ENCODE results near the gene CTSD.

Gene CTSD

DNA sequence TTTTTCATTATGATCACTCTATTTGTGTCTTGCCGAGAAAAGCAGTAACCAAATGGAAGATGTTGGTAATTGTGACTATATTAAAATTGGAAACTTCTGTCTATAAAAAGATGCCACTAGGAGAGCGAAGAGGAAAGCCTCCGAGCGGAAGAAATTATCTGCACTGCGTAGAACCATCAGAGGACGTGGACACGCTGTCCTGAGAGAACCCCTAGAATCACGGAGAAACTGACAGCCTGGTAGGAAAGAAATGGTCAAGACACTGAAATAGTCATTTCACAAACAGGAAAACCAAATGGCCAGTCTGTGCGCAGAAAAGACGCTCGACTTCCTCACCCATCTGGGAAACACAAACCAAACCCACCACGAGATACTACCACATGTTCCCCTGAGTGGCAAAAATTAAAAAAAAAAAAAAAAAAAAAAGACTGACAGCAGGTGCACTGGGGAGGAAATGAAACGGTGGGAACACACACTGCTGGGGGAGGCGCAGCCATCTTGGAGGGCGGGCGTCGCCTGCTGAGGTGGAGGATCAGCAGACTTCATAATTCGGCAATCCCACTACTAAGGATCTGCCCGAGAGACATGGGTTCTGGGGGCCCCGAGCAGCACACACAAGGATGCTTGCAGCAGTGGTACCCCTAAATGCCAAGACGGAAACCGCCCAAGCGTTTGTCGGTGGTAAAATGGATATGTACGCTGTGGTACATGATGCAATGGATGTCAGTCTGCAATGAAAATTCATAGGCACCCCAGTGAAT, 34.6 kb downstream of the CTSD start:
- peaks cover 58% of the 10 kb centered on the region for H3K27me3 ChIP-seq (replicated peaks; ENCODE audit: control insufficient read depth, insufficient read depth, low read length)
- no peak overlapping the region for H3K9ac ChIP-seq (ENCODE audit: low read length)
- H3K4me3 ChIP-seq (ENCODE audit: low read length): no peak overlapping the region
- DNase-seq (ENCODE audit: low read depth): no peak
- no peaks in the 10 kb centered on the region for H3K36me3 ChIP-seq (ENCODE audit: control insufficient read depth, insufficient read depth, low read length, severe bottlenecking)
- H3K9me3 ChIP-seq (ENCODE audit: control insufficient read depth, low read length): no peaks in the 10 kb centered on the region
- H3K4me1 ChIP-seq (ENCODE audit: control insufficient read depth, insufficient read depth, low read length): no peaks in the 10 kb centered on the region

DNA sequence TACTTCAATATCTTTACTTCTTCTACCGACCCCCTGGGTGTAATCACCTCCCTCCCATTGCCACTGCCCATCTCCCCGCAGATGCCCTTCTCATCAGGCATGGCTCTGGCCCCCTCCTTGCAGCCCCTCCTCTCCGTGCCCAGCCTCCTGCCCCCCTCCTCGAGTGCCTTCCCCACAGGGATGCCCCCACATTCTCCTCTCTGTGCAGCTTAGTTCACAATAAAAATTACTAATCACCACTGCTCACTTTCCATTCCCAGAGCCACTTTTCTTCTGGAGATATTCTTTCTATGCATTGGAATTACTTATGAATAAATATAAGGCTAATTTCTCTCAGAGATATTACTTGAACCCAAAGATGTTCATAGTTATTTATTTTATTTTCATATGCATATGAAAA, 35.4 kb downstream of the CTSD start:
- no peak overlapping the region for H3K4me3 ChIP-seq (ENCODE audit: low read length)
- no peak for DNase-seq (ENCODE audit: low read depth)
- H3K36me3 ChIP-seq (ENCODE audit: control insufficient read depth, insufficient read depth, low read length, severe bottlenecking): no peaks in the 10 kb centered on the region
- no peaks in the 10 kb centered on the region for H3K9me3 ChIP-seq (ENCODE audit: control insufficient read depth, low read length)
- peaks cover 63% of the 10 kb centered on the region for H3K27me3 ChIP-seq (replicated peaks; ENCODE audit: control insufficient read depth, insufficient read depth, low read length)
- no peak overlapping the region for H3K9ac ChIP-seq (ENCODE audit: low read length)
- no peaks in the 10 kb centered on the region for H3K4me1 ChIP-seq (ENCODE audit: control insufficient read depth, insufficient read depth, low read length)

DNA sequence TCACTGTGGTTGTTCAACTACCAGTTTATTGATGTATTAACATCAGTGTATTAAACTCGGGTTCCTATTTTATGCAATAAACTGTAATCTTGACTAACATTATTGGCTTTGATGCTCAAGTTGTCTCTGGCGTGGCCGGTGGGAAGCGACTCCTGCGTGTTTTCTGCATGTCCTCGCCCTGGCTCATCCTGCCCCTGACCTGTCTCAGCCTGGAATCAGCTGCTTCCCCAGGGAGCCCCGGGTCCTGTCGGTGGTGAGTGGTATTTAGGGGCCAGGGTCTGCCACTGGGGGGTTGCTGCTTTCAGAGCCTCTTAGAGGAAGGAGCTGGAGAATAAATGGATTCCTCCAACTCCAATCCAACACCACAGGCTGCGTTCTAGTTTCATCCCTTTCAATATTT, 35.9 kb downstream of the CTSD start:
- DNase-seq (ENCODE audit: low read depth): no peak
- H3K27me3 ChIP-seq (replicated peaks; ENCODE audit: control insufficient read depth, insufficient read depth, low read length): peaks cover 68% of the 10 kb centered on the region
- H3K36me3 ChIP-seq (ENCODE audit: control insufficient read depth, insufficient read depth, low read length, severe bottlenecking): no peaks in the 10 kb centered on the region
- H3K4me3 ChIP-seq (ENCODE audit: low read length): no peak overlapping the region
- H3K9ac ChIP-seq (ENCODE audit: low read length): no peak overlapping the region
- peaks cover 2% of the 10 kb centered on the region for H3K9me3 ChIP-seq (ENCODE audit: control insufficient read depth, low read length)
- H3K4me1 ChIP-seq (ENCODE audit: control insufficient read depth, insufficient read depth, low read length): no peaks in the 10 kb centered on the region

DNA sequence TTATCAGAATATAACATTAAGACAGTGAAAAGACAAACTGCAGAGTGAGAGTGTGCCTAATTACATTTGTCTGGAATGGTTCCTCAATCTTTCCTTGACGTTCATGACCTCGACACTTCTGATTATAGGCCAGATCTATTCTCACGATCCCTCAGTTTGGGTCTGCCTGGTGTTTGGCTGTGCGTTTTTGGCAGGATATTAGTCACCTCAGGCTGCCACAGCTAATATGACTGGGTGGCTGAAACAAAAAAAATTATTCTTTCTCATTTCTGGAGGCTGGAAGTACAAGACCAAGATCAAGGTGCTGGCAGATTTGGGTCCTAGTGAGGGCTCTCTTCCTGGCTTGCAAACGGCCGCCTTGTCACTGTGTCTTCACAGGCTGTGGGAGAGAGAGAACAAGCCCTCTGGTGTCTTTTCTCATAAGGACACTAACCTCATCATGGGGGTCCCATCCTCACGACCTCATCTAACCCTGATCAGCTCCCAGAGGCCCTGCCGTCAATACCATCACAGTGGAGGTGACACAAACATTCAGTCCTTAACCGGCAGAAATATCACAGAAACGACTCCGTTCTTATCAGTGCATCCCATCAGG, 36.5 kb downstream of the CTSD start:
- H3K9me3 ChIP-seq (ENCODE audit: control insufficient read depth, low read length): peaks cover 7% of the 10 kb centered on the region
- no peak for DNase-seq (ENCODE audit: low read depth)
- no peaks in the 10 kb centered on the region for H3K4me1 ChIP-seq (ENCODE audit: control insufficient read depth, insufficient read depth, low read length)
- no peaks in the 10 kb centered on the region for H3K36me3 ChIP-seq (ENCODE audit: control insufficient read depth, insufficient read depth, low read length, severe bottlenecking)
- no peak overlapping the region for H3K9ac ChIP-seq (ENCODE audit: low read length)
- peaks cover 74% of the 10 kb centered on the region for H3K27me3 ChIP-seq (replicated peaks; ENCODE audit: control insufficient read depth, insufficient read depth, low read length)
- H3K4me3 ChIP-seq (ENCODE audit: low read length): no peak overlapping the region

DNA sequence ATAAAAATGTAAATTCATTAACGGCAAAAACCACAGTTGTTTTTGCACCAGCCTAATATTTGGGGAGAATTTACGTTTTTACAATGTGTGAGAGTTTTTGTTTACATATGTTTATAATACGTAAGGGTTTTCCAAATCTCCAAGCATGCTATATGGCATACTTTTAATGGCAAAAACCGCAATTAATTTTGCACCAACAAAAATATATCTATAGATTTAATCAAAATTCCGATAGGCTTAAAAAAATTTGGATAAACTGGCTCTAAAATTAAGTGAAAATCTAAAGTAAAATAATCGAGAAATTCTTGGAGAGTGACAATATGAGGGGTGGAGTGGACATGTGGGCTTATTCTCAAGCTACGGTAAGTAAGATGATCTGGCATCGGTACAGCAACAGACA, 43.9 kb downstream of the CTSD start:
- H3K4me3 ChIP-seq (ENCODE audit: low read length): no peak overlapping the region
- no peak overlapping the region for H3K9ac ChIP-seq (ENCODE audit: low read length)
- peaks cover 7% of the 10 kb centered on the region for H3K9me3 ChIP-seq (ENCODE audit: control insufficient read depth, low read length)
- no peaks in the 10 kb centered on the region for H3K36me3 ChIP-seq (ENCODE audit: control insufficient read depth, insufficient read depth, low read length, severe bottlenecking)
- H3K27me3 ChIP-seq (replicated peaks; ENCODE audit: control insufficient read depth, insufficient read depth, low read length): peaks cover 37% of the 10 kb centered on the region
- no peak for DNase-seq (ENCODE audit: low read depth)
- H3K4me1 ChIP-seq (ENCODE audit: control insufficient read depth, insufficient read depth, low read length): no peaks in the 10 kb centered on the region

DNA sequence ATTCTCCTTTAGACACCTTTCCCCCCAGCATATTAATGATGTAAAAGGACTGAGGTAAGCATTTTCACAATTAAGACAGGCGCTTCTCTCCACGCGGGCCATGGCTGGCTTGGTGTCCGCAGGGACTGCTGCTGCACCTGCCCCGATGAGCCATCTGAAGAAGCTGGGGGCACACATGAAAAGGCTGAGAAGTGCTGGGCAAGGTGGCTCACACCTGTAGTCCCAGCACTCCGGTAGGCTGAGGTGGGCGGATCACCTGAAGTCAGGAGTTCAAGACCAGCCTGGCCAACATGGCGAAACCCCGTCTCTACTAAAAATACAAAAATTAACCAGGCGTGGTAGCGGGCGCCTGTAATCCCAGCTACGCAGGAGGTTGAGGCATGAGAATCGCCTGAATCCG, 45.4 kb downstream of the CTSD start:
- Histone ChIP-seq H3K9ac (ENCODE audit: low read length) (no peak overlapping the region), H3K4me1 (ENCODE audit: control insufficient read depth, insufficient read depth, low read length) (no peaks in the 10 kb centered on the region), H3K9me3 (ENCODE audit: control insufficient read depth, low read length) (peaks cover 7% of the 10 kb centered on the region), H3K27me3 (replicated peaks; ENCODE audit: control insufficient read depth, insufficient read depth, low read length) (peaks cover 37% of the 10 kb centered on the region), H3K36me3 (ENCODE audit: control insufficient read depth, insufficient read depth, low read length, severe bottlenecking) (no peaks in the 10 kb centered on the region), H3K4me3 (ENCODE audit: low read length) (no peak overlapping the region)
- no peak for DNase-seq (ENCODE audit: low read depth)

DNA sequence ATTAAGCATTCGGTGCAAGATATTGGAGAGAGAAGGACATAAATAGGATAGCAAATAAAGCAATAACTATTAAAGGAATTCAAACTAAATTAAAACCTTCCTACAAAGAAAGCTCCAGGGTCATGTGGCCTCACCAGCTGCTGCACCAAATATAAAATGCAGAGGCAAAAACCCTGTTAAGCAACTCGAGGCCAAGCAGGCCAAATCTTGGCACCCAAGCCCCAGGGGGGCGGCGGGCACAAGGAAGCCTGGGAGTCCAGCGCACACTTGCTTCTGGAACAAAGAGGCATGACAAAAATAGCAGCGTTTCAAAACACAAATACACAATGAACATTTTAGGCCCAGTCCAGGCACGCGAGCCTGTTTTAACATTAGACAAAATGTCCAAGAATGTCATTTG, 46.0 kb downstream of the CTSD start:
- H3K27me3 ChIP-seq (replicated peaks; ENCODE audit: control insufficient read depth, insufficient read depth, low read length): peaks cover 32% of the 10 kb centered on the region
- no peak overlapping the region for H3K9ac ChIP-seq (ENCODE audit: low read length)
- H3K4me3 ChIP-seq (ENCODE audit: low read length): no peak overlapping the region
- no peaks in the 10 kb centered on the region for H3K4me1 ChIP-seq (ENCODE audit: control insufficient read depth, insufficient read depth, low read length)
- peaks cover 3% of the 10 kb centered on the region for H3K9me3 ChIP-seq (ENCODE audit: control insufficient read depth, low read length)
- no peaks in the 10 kb centered on the region for H3K36me3 ChIP-seq (ENCODE audit: control insufficient read depth, insufficient read depth, low read length, severe bottlenecking)
- no peak for DNase-seq (ENCODE audit: low read depth)

DNA sequence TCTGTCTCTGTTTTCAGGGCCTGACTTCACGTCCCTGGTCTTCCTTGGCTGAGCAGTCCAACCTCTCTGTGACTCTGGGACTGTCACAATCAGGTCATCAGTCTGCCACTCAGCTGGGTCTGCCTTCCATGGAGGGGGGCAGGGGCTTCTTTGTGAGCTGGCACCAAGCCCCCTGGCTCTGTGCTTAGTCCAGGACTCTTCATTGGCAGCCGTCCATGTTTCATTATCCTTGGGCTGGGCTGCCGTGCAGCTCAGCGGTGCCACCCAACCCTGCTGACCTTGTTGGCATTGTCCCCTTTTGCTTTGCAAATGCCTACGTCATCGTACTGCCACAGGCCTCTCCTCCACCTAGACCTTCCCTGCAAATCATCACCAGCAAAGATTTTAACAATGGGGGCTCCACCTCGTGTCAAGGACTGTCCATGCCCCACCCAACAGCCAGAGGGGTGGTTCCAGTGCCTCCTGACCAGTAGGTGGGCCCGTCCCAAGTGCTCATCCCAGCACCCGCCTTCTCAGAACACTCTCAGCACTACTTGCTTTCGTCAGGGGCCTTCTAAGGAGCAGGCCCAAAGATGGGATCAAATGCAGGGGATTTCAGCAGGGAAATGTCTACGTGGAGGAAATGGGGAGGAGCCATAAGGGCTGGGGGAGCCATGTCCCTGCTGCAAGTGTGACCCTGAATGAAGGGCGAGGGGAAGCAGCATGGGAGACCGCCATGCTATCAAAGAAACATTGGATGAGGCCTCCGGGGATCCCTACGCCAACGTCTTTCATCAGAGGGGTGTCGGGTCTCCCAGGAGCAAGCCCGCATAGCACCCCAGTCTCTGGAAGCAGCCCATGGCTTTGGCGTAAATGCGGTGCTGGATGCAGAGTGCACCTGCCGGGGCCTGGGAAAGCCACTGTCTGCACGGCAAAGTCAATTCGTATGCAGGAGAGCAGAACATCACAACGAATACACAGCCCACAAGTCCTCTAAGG, 48.5 kb downstream of the CTSD start:
- no peak for DNase-seq (ENCODE audit: low read depth)
- Histone ChIP-seq H3K36me3 (ENCODE audit: control insufficient read depth, insufficient read depth, low read length, severe bottlenecking) (no peaks in the 10 kb centered on the region), H3K9ac (ENCODE audit: low read length) (no peak overlapping the region), H3K4me3 (ENCODE audit: low read length) (no peak overlapping the region), H3K4me1 (ENCODE audit: control insufficient read depth, insufficient read depth, low read length) (no peaks in the 10 kb centered on the region), H3K9me3 (ENCODE audit: control insufficient read depth, low read length) (peaks cover 8% of the 10 kb centered on the region), H3K27me3 (replicated peaks; ENCODE audit: control insufficient read depth, insufficient read depth, low read length) (peaks cover 30% of the 10 kb centered on the region)

DNA sequence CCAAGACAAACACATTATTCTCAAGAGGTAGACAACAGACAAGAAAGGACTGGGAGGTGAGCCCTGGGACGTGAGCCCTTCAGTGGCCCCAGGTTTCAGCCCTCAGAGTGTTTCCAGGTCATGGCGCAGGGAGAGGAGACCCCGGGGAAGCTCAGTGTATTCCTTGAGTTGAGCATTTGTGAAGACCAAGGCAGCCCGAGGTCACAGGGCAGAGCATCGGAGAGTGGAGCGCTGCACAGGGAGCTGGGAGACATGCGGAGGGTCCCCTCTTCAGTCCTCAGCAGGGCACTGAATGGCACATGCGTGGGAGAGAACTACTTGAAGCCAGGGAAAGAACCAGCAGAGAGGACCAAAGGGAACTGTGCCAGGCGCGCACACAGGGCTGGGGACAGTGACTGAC, 55.0 kb downstream of the CTSD start:
- Histone ChIP-seq H3K27me3 (replicated peaks; ENCODE audit: control insufficient read depth, insufficient read depth, low read length) (peaks cover 50% of the 10 kb centered on the region), H3K4me1 (ENCODE audit: control insufficient read depth, insufficient read depth, low read length) (peaks cover 7% of the 10 kb centered on the region), H3K36me3 (ENCODE audit: control insufficient read depth, insufficient read depth, low read length, severe bottlenecking) (no peaks in the 10 kb centered on the region), H3K4me3 (ENCODE audit: low read length) (no peak overlapping the region), H3K9me3 (ENCODE audit: control insufficient read depth, low read length) (peaks cover 8% of the 10 kb centered on the region), H3K9ac (ENCODE audit: low read length) (no peak overlapping the region)
- no peak for DNase-seq (ENCODE audit: low read depth)

DNA sequence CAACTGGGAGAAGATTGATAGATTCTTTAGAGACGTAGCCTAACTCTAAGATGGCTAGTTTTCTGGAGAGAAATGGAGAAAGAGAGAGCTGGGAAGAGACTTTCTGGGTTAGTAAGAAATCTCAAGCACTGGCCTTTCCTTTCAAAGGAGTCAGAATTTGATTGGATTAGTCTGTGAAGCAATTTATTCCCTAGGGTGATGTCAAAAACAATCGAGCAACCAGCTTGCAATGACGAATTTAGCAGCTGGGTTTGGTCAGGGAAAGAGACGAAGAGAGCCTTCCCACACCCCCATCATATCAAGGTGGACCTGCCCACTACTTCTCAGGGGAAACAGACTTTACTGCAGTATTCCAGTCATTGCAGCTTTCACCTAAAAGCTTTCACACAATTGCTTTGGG, 56.0 kb downstream of the CTSD start:
- DNase-seq (ENCODE audit: low read depth): no peak
- Histone ChIP-seq H3K9me3 (ENCODE audit: control insufficient read depth, low read length) (peaks cover 8% of the 10 kb centered on the region), H3K4me3 (ENCODE audit: low read length) (no peak overlapping the region), H3K9ac (ENCODE audit: low read length) (no peak overlapping the region), H3K4me1 (ENCODE audit: control insufficient read depth, insufficient read depth, low read length) (peaks cover 7% of the 10 kb centered on the region), H3K27me3 (replicated peaks; ENCODE audit: control insufficient read depth, insufficient read depth, low read length) (peaks cover 53% of the 10 kb centered on the region), H3K36me3 (ENCODE audit: control insufficient read depth, insufficient read depth, low read length, severe bottlenecking) (no peaks in the 10 kb centered on the region)
